Measurements from ENCODE around the gene RXFP1.

Gene RXFP1

GRCh38 chr4:158544141-158544540 is 22.5 kb downstream of the RXFP1 start:
- DNase-seq, result no peak

DNA sequence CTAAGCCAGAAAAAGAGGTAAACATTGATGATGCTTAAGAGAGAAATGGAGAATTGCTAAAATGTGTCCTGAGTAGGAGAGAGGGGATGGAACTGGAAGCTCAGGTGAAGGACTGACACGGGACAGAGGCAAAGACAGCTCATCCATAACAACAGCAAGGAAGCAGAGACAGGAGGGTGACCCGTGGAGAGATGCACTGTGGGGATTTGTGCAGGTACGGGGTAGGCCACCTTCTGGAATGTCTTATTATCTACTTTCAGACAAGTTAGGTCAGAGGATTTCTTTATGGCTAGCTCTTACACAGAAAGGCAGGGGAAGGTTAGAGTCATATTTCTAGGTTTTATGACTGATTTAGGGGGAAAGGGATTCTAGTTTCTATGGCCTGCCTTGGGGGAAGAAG is 31.7 kb downstream of the RXFP1 start:
- no peak for DNase-seq

DNA sequence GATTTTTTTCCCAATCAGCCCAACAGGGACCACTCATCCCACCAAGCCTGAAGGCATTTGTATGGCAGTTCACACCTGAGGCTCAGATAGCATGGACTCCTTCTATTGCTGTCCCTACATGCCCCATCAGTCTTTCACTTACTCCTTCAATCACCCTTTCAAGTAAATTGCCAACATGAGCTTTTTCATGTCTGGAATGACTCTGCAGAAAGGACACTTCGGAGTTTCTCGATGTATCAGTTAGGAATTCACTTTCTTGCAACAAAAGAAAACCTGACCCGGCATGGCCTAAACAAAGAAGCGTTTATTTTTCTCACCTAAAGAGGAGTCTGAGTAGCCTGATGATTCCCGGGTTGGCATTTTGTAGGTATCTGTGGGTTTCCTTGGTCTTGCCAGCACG is 38.6 kb downstream of the RXFP1 start:
- no peak for DNase-seq

DNA sequence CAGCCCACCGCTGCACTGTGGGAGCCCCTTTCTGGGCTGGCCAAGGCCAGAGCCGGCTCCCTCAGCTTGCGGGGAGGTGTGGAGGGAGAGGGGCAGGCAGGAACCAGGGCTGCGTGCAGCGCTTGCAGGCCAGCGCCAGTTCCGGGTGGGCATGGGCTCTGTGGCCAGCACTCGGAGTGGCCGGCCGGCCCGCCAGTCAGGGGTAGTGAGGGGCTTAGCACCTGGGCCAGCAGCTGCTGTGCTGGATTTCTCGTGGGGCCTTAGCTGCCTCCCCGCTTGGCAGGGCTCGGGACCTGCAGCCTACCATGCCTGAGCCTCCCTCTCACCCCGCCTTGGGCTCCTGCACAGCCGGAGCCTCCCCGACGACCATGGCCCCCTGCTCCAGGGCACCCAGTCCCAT is 45.2 kb downstream of the RXFP1 start:
- DNase-seq, result no peak

- no peak for DNase-seq
These were observed 50.1 kb downstream of the RXFP1 start for GRCh38 chr4:158571736-158572135.

DNA sequence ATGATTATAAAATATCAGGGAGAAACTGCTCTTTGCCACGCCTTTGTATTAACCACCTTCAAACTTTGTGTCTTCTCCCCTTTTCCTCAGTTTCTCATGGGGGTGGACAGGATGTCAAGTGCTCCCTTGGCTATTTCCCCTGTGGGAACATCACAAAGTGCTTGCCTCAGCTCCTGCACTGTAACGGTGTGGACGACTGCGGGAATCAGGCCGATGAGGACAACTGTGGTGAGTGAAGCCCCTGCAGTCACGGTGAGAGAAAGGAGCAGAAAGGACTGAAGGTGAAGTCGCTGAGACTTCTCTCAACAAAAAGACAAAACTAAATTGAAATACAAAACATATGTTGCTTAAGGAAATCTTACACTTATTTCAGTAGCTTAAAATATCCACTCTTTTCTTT is 50.9 kb downstream of the RXFP1 start:
- no peak for DNase-seq

- peak; percentile 43 for DNase-seq
These were observed 56.8 kb downstream of the RXFP1 start for GRCh38 chr4:158578476-158578875.

DNA sequence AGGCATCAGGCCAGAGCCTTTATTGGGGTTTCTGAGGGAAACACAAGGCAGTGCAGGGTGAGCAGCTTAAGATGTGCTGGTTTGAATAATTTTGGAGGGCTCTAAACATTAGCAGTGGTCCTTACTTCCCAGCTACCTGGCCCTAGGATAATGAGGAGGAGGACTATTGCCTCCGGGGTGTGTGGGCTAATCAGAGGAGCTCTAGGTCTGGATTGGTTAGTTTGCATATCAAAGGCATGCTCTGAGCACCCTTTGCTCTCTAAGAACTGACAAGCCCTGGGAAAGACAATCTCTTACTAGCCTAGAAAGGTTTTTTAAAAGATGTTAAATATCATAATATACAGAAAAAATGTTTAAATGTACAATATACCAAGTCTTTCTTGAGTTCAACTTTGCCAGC is 58.4 kb downstream of the RXFP1 start:
- no peak for DNase-seq

GRCh38 chr4:158581161-158581560 is 59.5 kb downstream of the RXFP1 start:
- DNase-seq, result peak; percentile 13

GRCh38 chr4:158586881-158587280 is 65.2 kb downstream of the RXFP1 start:
- DNase-seq, result no peak

DNA sequence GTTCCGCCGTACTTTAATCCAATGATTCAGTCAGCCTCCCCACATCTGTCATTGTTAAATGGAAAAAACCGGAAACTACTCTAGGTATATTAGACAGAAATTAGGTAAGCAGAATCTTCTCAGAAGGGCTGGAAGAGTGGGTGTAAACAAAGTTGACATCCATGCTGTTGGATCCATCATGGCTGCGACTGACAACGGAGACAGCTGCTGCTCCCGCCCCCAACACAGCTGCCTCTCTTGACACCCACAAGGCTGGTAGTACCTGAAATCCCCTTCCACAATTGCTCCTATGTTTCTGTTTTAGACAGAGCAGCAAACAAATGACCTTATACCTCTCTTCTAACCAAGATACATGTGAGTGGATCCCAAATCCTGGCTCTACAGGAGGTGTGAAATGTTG is 66.6 kb downstream of the RXFP1 start:
- DNase-seq, result no peak

DNA sequence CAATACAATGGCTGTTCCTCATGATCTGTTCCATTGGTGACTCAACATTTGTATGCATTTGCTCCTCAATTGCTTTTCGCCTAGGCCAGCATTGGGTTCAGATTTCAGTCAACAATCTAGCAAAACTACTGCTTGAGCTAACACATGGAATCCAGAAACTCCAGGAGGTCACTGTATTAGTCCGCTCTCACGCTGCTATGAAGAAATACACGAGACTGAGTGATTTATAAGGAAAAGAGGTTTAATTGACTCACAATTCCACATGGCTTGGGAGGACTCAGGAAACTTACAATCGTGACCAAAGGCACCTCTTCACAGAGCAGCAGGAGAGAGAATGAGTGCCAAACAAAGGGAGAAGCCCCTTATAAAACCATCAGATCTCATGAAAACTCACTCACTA is 67.1 kb downstream of the RXFP1 start:
- DNase-seq, result no peak

- DNase-seq, result no peak
These were observed 68.6 kb downstream of the RXFP1 start for GRCh38 chr4:158590306-158590705.

DNA sequence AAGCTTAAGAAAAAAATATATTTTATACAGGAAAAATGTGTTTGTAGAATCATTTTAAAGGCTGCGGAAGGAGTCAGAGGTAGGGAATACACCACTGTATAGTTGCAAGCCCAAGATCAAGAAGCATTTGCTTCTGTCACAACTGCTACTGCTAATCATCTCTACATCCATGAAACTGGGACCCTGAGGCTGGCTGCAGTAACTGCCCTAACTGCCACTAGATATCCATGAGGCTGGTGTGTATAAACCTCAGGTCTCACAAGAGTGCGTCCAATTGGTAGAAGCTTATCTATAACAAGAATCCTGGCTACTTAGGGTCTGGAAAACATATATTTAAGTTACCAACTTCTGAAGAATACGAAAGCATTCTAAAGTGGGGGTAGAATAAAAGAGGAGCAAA is 69.1 kb downstream of the RXFP1 start:
- no peak for DNase-seq

DNA sequence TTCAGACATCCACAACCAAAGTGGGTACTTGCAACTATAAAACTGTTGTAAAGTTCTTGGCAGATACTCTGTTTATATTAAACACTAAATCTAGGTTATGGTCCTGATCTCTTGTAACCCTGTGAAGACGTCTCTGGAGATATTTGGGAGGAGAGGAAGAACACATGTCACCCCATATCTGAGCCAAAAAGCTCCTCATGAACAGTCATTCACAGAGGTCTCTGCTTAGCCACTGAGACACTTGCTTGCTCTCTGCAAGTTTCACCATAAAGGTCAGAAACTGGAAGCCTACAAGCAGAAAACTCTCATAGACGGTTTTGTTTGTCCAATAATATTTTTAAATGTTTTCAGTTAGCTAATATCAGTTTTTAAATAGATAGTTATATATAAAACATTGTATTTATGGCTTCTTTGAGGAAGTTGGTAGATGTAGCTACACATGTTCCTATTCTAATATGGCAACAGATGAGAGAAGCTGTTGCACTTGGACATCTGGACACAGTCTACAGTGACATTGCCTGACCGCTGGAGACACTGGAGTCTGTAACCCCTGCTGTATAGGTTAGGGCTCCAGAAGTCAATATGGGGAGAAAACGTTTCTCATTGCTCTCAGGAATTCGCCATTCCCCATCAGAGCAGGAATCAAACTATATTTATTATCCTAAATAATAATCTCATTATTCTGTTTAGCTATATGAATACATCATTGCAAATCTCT is 76.4 kb downstream of the RXFP1 start:
- DNase-seq, result no peak

DNA sequence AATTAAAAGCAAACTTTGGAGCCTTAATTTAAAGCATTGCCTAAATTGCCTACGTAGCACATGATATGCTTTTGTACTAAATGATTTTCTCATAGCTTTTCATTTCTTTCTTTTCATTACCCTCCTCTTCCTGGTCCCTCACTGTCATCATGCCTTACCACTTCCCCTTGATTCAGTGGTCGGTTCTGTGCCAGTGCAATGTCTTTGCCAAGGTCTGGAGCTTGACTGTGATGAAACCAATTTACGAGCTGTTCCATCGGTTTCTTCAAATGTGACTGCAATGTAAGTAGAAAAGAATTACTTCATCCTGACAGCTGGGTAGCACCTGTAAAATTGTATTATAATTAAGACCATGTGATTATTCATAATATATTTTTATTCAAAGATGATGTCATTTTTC is 77.5 kb downstream of the RXFP1 start:
- no peak for DNase-seq

GRCh38 chr4:158599765-158600498 is 78.2 kb downstream of the RXFP1 start:
- no peak for DNase-seq

DNA sequence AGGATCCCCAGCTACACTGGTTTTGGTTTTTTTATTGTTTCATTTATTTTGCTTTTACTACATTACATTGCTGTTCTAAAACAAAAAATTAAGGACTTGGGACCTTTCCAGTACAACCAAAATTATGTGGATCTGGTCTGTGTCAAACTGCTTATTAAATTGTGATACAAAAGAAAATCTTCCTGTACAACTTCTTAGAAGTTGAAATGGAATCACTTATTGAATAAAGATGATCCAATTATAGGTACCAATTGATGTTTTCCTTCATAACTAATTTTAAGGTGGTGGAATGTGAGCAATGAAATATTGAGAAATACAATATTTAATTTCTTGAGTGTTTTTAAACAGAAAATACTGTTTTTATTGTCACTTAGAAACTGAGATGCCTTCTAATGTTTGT is 82.7 kb downstream of the RXFP1 start:
- no peak for DNase-seq

GRCh38 chr4:158605393-158605792 is 83.7 kb downstream of the RXFP1 start:
- DNase-seq, result no peak

DNA sequence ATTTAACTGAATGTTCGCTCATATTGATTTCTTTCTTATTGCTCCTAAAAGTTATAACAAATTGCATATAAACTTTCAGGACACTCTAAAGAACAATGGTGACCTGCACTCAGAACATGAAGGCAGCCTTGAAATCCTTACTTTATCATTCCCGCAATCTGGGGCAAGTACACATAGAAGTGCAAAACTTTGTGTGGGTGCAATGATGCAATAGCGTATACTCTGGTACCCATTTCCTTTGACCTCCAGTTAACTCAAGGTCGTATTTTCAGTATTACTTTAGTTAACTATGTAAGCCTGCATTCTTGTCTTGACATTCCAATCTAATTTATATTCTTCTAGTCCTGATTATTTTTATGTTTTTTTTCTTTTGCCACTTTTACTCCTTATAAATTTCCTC is 85.3 kb downstream of the RXFP1 start:
- DNase-seq, result no peak

GRCh38 chr4:158609116-158609515 is 87.4 kb downstream of the RXFP1 start:
- DNase-seq, result no peak

DNA sequence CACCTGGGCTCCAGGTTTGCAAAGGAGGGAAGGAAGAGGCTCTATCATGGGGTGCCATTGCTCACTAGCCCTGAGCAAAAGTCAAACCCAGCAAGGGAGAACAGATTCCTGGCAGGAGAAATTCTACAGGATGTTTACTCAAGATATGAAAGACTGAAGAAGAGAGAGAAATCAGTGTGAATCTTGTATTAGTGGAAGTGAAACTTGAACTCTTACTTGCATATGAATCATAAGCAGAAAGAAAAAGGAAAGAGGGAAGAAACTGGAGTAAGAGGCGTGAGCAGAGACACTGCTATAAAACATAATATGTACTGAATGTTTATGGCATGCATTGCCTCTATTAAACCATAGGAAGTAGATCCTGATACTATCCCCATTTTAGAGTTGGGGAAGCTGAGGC is 89.1 kb downstream of the RXFP1 start:
- DNase-seq, result peak; percentile 1

DNA sequence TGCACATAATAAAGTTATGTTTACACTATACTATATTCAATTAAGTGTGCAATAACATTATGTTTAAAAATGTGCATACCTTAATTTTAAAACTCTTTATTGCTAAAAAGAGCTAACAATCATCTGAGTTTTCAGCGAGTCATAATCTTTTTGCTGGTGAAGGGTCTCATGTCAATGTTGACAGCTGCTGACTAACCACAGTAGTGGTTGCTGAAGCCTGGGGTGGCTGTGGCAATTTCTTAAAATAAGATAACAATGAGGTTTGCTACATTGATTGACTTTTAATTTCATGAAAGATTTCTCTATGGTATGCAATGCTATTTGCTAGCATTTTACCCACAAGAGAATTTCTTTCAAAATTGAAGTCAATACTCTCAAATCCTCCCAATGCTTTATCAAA is 91.4 kb downstream of the RXFP1 start:
- DNase-seq, result no peak

GRCh38 chr4:158617956-158618355 is 96.3 kb downstream of the RXFP1 start:
- DNase-seq, result no peak

DNA sequence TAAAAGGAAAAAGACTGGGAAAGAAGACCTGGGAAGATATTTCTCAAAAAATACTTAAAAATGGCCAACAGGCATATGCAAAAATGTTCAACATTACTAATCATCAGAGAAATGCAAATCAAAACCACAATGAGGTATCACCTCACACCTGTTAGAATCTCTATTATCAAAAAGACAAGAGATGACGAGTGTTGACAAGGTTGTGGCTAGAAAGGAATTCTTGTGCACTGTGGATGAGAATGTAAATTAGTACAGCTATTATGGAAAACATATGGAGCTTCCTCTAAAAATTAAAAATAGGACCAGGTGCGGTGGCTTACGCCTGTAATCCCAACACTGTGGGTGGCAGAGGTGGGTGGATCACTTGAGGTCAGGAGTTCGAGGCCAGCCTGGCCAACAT is 100.0 kb downstream of the RXFP1 start:
- no peak for DNase-seq

All from HCEC 1CT (cell line).